ENCODE data around the gene GPC3.

GRCh38 chrX:133916984-133917722 lies 68.2 kb downstream of the GPC3 start:
- no peak for TF ChIP-seq EZH2 (IDR thresholded peaks at IDR 0.05; ENCODE audit: low read depth)
- no peak for TF ChIP-seq CTCF (conservative IDR thresholded peaks at IDR 0.05)
